Body of pancreas (tissue), 4 donors: ENCODE data around the gene ALPP. TPM values are rescaled to one million over a fixed set of nuclear protein-coding genes. Genes with fewer than 3 reads are reported as not detected.
"Not testable (repeated sequence)": the region's sequence is repeated elsewhere in the genome, so short reads cannot be mapped to it uniquely, and the experiment has no call there.

Source experiments
- ATAC-seq: fragments of 150-250 bp; one replicate; pipeline ENCODE4 v1.9.1; 2016
- DNase-seq, 4 donors: peaks; one replicate each; pipeline ENCODE4 v3.0.0-alpha.2; 2019
- H3K27ac ChIP-seq, 4 donors: fragments of 200-600 bp; sonication (generic); 1 replicate in 3 of 4; 2 replicates in 1 of 4; pipeline versions ENCODE4 v1.5.1 to v1.6.1; 2016 to 2019; ENCODE audit warnings: mild to moderate bottlenecking in 1 of 4, mixed read lengths in 1 of 4, moderate library complexity in 1 of 4
- H3K27me3 ChIP-seq, 2 donors: fragments of 200-600 bp; sonication (generic); one replicate each; pipeline ENCODE4 v1.6.0; 2016; ENCODE audit warnings: mild to moderate bottlenecking in 1 of 2
- H3K36me3 ChIP-seq, 2 donors: fragments of 200-600 bp; sonication (generic); replicated peaks in 1 of 2; 2 replicates each; pipeline ENCODE4 v1.5.1; 2016; ENCODE audit warnings: low read depth in 2 of 2; ENCODE audit not compliant: insufficient read depth in 1 of 2
- H3K4me1 ChIP-seq: fragments of 200-600 bp; sonication (generic); one replicate; pipeline ENCODE4 v1.6.0; 2016
- H3K4me3 ChIP-seq, 2 donors: fragments of 200-600 bp; sonication (generic); 1 replicate in 1 of 2; 2 replicates in 1 of 2; pipeline ENCODE4 v1.5.1; 2016 to 2019
- H3K9me3 ChIP-seq, 3 donors: fragments of 200-600 bp; sonication (generic); 1 replicate in 2 of 3; 2 replicates in 1 of 3; pipeline ENCODE4 v1.5.1; 2016
- POLR2A ChIP-seq, 3 donors: fragments of 450-650 bp; IDR thresholded peaks; one replicate each; pipeline ENCODE4 v1.6.1; 2016; ENCODE audit warnings: antibody characterized with exemption in 3 of 3, mild to moderate bottlenecking in 2 of 3
- WGBS, 2 donors: methylation state at CpG; one replicate each; pipeline ENCODE4 v1.1.5; 2017; 5-methylcytosine and 5-hydroxymethylcytosine counted together
- intact Hi-C: fragments of 100-400 bp; cut with DNase I; formaldehyde crosslinking; loops from one replicate; pipeline ENCODE4 v1.15.1; 2023
- total RNA-seq, 2 donors: library from RNA; depleted of rRNA; stranded (reverse); fragments of >200 nt; gene quantifications; one replicate each; pipeline ENCODE4 v1.1.0, GENCODE V29; 2016
- TF ChIP-seq, protein P1 (sequence below), 7 experiments: fragments of 450-650 bp in 4 of 7; fragments of 200-600 bp in 3 of 7; sonication (generic) in 3 of 7; IDR thresholded peaks; one replicate each; pipeline ENCODE4 v1.5.1; 2016 to 2019; ENCODE audit warnings: antibody characterized with exemption in 7 of 7

ALPP gene
- total RNA-seq, 2 donors from 2014 or later, result 0.52 TPM; not detected in 1

GRCh38 chr2:232390661-232391060, 12.1 kb downstream of the ALPP start:
- Histone ChIP-seq H3K9me3 (no peaks in the 10 kb centered on the region), H3K27ac (no peak overlapping the region), H3K4me3 (no peak overlapping the region), H3K4me1 (peaks cover 22% of the 10 kb centered on the region), H3K36me3 (no peaks in the 10 kb centered on the region), H3K27me3 (peaks cover 2 to 28% of the 10 kb centered on the region in 2 donors)
- 31 to 34% methylated on average over 3 of the region's 3 CpGs for WGBS, 2 donors
- DNase-seq, result no peak
- intact Hi-C loops, result no loop called here
- TF ChIP-seq, protein P1, sequence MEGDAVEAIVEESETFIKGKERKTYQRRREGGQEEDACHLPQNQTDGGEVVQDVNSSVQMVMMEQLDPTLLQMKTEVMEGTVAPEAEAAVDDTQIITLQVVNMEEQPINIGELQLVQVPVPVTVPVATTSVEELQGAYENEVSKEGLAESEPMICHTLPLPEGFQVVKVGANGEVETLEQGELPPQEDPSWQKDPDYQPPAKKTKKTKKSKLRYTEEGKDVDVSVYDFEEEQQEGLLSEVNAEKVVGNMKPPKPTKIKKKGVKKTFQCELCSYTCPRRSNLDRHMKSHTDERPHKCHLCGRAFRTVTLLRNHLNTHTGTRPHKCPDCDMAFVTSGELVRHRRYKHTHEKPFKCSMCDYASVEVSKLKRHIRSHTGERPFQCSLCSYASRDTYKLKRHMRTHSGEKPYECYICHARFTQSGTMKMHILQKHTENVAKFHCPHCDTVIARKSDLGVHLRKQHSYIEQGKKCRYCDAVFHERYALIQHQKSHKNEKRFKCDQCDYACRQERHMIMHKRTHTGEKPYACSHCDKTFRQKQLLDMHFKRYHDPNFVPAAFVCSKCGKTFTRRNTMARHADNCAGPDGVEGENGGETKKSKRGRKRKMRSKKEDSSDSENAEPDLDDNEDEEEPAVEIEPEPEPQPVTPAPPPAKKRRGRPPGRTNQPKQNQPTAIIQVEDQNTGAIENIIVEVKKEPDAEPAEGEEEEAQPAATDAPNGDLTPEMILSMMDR (IDR thresholded peaks at IDR 0.05), result no peak
- no peak for TF ChIP-seq POLR2A (IDR thresholded peaks at IDR 0.05)
- no peak for ATAC-seq

DNA sequence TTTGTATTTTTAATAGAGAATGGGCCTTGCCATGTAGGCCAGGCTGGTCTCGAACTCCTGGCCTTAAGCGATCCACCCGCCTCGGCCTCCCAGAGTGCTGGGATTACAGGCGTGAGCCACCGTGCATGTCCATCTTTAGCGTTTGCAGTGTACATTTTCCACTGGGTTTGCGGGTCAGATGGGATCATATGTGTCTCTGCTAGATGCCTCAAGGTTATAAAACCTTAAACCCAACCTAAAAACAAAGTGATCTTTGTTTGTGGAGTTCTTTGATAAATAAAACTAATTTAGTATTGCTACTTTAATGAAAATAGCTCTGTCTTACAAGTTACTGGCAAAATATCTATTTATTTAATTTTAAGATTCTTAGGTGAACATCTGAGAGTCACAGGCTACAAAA, 15.0 kb downstream of the ALPP start:
- intact Hi-C loops, result no loop called here
- WGBS, 2 donors, result 88 to 95% methylated on average over 8 of the region's 8 CpGs
- Histone ChIP-seq H3K27ac (no peak overlapping the region), H3K36me3 (no peaks in the 10 kb centered on the region), H3K9me3 (no peaks in the 10 kb centered on the region), H3K4me3 (no peak overlapping the region), H3K4me1 (peaks cover under 1% of the 10 kb centered on the region), H3K27me3 (peaks cover 0 to 3% of the 10 kb centered on the region in 2 donors)
- TF ChIP-seq, protein P1 (IDR thresholded peaks at IDR 0.05), result no peak
- no peak for TF ChIP-seq POLR2A (IDR thresholded peaks at IDR 0.05)
- DNase-seq (no peak), ATAC-seq (no peak)

GRCh38 chr2:232394431-232394830, 15.9 kb downstream of the ALPP start:
- intact Hi-C loops, DNase-seq, H3K4me3 ChIP-seq, H3K9me3 ChIP-seq, H3K4me1 ChIP-seq, H3K36me3 ChIP-seq, H3K27me3 ChIP-seq, ATAC-seq, H3K27ac ChIP-seq: not testable (repeated sequence)
- 86 to 94% methylated on average over 7 of the region's 7 CpGs for WGBS, 2 donors

DNA sequence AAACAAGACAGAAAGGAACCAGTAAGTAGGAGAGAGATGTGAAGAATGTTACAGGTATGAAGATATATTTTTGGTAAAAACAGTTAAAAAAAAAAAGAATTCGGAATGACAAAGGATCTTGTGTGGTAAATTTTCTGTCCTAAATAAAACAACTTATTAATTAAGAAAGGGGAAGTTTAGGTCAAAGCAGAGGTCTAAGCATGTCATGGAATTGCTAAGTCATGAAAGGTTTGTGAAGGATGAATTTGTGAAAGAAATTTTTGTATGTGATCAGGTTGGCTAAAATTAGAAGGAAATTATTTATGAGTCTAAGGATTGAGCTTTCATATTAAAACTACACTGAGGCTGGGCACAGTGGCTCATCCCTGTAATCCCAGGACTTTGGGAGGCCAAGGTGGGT, 17.0 kb downstream of the ALPP start:
- no peaks in the 10 kb centered on the region for H3K9me3 ChIP-seq
- H3K4me3 ChIP-seq, result no peak overlapping the region
- no peaks in the 10 kb centered on the region for H3K36me3 ChIP-seq
- no peak overlapping the region for H3K27ac ChIP-seq
- no peaks in the 10 kb centered on the region for H3K4me1 ChIP-seq
- H3K27me3 ChIP-seq, result no peaks in the 10 kb centered on the region
- TF ChIP-seq, protein P1 (IDR thresholded peaks at IDR 0.05), result no peak
- TF ChIP-seq POLR2A (IDR thresholded peaks at IDR 0.05), result no peak
- intact Hi-C loops, result no loop called here
- DNase-seq, result no peak
- no peak for ATAC-seq
- WGBS, 2 donors, result 50 to 74% methylated on average over 1 of the region's 1 CpG

DNA sequence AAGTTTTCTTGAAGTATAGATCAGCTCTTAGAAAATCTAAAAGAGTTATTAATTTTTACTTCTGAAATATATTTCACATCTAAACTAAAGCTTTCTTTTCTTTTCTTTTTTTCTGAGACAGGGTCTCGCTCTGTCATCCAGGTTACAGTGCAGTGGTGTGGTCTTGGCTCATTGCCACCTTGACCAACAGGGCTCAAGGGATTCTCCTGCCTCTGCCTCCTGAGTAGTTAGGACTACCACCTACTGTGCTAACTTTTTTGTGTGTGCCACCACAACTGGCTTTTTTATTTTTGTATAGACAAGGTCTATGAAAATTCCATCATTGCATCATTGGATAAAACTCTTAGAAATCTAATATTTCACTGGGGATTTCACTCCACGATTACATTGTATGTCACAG, 18.1 kb downstream of the ALPP start:
- no peak overlapping the region for H3K27ac ChIP-seq

More for the DNA sequence above, 18.1 kb downstream of the ALPP start:
- ATAC-seq (no peak), DNase-seq (no peak)
- Histone ChIP-seq H3K27me3 (no peaks in the 10 kb centered on the region), H3K9me3 (no peaks in the 10 kb centered on the region), H3K36me3 (no peaks in the 10 kb centered on the region), H3K4me1 (no peaks in the 10 kb centered on the region), H3K4me3 (no peak overlapping the region)
- intact Hi-C loops, result no loop called here
- TF ChIP-seq, protein P1 (IDR thresholded peaks at IDR 0.05), result no peak
- no peak for TF ChIP-seq POLR2A (IDR thresholded peaks at IDR 0.05)
- WGBS, 2 donors, result 58 to 66% methylated on average over 2 of the region's 2 CpGs
